NCI-H128 (cell line): ENCODE measurements around the gene UCKL1.

Experiments used
- DNase-seq: peaks from one replicate; lab custom pipeline; 2025; ENCODE audit not compliant: unreplicated experiment; lab: John Stamatoyannopoulos, UW

The UCKL1 gene

DNA sequence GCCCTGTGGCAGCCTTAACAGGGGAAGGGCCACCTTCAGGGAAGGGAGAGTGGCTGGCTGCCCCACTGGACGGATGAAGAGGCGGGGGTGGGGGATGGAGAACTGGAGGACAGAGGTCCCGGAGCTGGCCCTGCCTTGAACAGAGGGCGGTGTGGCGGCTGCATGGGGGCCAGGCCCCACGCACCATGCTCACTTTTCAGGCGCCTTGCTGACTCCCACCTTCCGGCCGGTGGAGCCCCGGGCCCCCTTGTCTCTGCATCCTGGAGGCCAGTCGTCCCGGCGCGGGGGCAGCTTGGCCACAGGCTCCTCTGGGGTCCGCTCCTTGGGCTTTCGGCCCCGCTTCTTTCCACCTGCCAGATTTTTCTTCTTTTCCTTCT lies 3.5 kb upstream of the UCKL1 start:
- DNase-seq, result no peak

DNA sequence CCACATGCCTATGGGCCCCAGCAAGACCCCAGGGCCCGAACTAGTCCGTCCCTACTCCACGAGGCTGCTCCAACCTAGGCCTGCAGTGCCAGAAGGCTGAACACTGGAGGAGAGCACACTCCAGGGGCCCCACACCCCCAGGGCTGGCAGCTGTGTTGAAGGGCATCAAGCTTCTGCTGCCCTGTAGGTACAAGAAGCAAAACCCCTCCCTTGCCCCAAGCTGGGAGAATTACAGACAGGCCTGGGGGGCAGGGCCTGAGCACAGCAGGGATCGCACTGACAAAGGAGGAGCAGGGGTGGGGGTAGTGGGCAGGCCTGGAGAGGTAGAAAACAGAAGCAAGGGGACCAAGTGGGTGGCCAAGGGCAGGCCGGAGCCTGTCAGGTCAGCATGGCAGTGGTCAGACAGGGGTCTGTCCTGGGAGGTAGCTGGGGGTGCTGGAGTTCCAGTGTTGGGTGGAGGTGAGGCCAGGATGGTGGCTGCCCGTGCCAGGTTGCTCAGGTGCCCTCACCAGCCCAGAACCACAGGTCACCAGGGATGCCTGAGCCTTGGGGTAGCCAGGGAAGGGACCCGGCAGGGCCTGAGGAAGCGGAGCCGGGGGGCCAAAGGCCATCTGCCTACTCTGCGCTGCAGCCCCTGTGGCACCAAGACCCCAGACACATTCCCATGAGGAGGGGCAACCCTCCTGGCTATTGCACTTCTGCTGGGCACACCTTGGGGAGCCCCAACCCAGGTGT lies 2.9 kb upstream of the UCKL1 start:
- no peak for DNase-seq

DNA sequence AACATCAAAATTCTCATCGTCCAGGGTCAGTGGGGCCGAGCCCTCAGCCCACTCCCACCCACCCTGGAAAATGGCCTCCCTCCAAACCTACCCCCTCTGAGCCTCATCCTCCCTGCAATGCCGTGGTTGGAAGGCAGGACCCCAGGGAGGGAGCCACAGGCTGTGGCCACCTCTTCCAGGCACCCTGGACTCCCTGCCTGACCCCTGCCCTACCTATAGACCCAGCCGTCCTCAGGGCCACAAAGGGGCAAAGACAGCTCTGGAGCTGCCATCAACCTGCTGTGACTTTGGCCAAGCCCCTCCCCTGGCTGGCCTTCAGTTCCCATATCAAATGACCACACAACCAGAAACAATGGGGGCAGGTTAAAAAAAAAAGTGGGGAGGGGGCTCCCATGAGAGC lies 2.3 kb upstream of the UCKL1 start:
- DNase-seq, result no peak

DNA sequence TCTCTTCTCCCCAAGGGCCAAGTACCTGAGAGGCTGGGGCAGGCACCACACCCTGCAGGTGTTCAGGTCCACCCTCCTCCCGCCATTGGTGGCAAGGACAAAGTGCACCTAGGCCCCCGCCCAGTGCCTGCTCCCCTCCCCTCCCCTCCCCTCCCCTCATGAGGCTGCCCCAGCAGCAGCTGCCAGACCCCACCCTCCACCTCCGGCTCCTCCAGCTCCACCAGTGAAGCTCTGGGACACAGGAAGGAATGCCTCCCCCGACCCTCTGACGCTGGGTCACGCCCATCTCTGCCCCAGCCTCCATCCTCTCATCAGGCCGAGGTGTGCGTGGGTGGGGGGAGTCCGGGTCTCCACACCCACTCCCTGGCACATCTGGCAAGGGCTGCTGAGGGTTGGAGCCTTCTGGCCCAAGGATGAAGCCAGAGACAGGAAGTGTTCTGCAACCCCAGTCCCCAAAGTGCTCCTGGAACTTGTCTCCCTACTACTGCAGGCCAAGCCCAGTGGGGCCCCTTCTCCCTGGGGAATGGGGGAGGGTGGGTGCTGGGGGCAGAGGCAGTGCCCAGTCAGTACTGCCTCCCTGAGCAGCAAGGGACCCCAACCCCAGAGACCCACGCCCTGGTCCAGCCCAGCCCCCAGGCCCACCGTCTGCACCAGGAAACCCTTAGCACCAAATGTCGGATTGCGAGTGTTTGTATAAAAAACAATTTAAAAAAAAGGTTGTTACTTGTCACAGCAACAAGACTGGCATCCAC lies 1.6 kb upstream of the UCKL1 start:
- no peak for DNase-seq

DNA sequence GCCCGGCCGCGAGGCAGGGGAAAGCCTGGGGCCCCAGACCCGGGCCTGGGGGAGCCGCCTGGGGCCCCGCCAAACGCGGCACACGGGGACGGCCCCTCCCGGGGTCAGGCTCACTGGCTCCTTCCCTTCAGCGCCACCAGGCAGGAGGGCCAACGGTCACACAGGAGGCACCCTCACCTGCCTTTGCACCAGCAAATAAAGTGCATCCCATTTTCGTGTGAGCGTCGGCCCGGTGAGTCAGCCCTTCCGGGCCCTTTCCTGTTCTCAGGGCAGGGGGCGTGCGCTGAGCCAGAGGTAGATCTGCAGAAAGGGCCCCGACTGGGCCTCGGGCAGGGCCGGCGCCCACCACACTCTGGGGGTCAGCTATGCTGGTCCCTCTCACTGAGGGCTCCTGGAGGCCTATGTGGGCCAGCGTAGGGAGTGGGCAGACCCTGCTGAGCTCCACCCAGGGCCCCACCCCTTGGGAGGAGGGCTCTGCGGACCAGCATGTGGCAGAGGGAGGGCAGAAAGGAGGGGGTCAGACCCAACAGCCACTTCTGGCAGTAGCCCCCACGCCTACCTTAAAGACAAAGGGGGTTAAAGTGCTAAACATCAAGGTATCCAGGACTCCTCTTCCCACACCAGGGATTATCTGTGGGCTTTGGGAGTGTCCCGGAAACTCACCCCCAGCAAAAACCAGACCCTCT lies 931 bp upstream of the UCKL1 start:
- no peak for DNase-seq

DNA sequence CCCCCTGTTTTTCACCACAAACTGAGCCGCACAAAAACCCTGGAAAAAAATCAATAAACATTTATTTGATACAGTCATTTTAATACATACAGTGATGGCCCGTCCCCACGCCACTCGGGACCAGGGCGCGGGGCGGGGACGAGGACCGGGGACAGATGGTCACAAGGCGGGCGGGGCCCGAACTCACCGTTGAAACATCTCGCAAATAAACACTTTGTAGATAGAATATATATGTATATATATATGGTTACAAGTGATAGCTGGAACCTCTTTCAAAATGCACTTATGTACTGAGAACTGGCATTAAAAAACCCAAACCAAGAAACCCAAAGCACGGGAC lies 418 bp upstream of the UCKL1 start:
- DNase-seq, result no peak

DNA sequence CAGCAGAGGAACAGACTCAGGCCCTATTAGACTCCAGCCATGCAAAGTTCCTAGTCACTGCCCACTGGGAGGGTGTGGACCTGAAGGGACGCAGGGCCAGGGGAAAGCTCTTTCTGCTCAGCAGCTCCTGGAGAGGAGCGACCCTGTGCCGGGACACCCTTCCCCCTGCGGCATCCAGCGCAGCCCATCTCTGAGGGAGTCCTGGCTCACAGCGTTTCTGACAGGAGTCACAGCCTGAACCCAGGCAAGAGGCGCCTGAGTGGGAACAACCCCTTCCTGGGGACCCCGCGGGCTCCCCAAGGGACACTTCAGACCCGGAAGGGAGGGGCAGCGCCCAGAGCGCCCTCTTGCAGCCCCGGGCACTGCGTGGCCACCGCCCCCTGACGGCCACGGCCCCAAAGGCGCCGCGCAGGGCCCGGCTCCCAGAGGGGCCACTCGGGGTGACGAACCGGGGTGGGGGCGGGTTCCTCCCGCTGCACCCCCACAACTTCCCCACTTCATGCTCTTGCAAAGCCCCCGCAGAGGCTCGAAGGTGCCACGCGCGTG lies 862 bp downstream of the UCKL1 start:
- DNase-seq, result no peak

DNA sequence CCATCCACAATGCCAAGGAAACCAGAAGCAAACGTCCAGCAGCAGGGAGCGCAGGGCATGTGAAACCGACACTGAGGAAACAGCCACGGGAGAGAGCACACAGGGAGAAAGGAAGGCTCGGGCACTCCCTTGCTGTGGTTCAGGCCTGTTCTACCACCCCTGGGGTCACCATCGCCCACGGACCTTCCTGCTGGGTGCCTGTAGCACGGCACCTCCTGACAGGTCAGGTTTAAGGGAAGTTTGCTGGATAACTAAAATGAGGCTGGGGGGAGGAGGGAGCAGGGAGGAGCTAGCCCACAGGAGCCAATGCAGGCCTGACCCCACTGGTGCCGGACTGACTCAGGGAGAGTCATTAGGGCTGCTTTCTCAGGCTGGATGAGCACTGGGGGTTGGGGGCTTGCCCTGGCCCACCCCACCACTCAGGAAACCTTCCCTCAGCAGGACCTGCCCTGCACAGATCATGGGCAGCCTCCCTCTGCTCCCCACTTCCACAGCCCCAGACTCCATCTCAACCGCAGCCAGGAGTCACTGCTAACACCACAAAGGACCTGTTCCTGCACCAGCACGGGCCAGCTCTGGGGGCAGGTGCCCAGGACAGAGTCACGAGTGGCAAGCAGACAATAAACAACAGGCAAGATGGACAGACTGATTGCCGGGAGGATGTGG lies 2.3 kb downstream of the UCKL1 start:
- no peak for DNase-seq

DNA sequence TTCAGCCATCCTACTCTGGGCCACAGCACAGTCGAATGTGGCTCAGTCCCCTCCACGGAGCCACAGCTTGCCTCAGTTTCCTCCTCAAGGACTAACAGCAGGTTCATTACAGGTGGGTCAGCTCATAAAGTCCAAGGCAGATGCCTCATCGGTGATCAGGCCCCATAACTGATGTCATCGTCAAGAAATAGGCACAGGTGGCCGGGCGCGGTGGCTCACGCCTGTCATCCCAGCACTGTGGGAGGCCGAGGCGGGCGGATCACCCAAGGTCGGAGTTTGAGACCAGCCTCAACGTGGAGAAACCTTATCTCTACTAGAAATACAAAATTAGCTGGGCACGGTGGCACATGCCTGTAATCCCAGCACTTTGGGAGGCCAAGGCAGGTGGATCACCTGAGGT lies 3.4 kb downstream of the UCKL1 start:
- DNase-seq, result no peak

DNA sequence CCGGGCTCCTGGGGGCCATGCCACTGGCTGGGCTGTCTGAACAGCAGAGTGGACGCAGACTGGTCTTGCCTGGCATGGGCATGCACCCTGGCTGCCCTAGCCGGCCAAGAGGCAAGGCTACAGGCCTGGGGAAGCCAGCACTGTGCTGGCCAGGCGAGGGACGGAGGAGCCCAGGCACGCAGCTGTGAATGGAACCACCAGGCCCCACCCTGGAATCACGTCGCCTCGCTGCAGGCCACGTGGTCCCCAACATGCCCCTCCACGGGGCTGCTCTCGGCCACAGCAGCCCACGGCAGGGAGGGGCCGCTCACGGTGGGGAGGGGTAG lies 4.0 kb downstream of the UCKL1 start:
- DNase-seq, result no peak

DNA sequence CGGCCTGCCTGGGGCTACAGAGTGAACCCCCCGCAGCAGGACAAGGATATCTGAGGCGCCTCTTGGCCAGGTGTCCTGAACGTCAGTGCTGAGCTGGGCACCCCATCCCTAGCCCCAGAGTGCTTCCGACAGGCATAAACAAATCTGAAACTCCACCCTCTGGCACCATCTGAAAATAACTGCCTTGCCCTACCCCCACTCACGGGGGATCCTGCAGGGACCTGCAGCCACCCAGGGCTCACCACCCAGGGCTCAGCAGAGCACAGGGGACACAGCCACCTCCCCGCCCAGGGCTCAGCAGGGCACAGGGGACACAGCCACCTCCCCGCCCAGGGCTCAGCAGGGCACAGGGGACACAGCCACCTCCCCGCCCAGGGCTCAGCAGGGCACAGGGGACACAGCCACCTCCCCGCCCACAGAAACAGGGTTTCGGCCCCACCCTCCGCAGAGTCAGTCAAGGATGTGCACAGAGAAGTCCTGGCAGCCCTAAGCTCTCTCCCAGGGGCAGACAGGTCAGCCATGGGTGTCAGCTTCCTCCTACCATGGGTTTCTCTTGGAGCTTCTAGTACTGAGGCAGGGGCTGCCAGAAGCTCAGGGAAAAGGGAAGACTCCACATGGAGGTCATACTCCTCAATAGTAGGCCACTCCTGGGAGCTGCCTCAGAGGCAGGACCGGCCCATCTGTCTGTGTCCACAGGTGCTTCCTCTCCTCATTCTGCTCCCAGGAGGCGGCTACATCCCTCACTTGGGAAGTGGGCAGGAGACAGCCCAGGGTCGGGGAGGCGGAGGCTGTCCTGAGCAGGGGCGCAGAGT lies 4.6 kb downstream of the UCKL1 start:
- DNase-seq, result no peak

DNA sequence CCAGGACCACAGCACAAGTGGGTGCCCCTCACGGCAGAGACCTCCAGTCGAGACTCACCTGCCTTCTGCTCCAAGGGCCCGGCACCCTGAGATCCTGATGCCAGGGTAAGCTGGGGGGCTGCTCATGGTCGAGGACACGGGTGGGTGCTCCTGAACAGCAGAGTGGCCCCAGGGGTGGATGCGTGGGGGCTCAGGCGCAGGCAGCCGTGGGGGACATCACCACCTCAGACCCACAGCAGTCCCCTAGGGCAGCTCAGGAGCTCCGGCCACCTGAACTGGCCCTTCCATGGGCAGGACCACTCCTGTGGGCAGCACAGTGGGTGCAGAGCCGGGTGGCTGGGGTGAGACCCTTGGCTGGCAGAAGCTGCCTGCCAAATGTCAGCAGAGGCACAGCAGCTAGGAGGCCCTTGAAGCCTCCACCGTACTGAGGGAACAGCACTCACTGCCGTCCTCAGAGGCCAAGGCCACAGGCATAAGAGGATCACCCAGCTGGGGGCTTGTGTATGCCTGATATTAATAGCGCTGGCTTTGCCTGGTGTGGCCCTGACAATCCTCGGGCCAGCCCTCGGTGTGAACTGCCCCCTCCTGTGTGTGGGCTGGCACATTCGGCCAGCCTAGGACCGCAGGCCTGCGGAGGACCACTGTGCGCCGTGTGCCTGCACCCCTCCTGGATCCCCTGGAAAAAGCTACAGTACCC lies 5.4 kb downstream of the UCKL1 start:
- no peak for DNase-seq

DNA sequence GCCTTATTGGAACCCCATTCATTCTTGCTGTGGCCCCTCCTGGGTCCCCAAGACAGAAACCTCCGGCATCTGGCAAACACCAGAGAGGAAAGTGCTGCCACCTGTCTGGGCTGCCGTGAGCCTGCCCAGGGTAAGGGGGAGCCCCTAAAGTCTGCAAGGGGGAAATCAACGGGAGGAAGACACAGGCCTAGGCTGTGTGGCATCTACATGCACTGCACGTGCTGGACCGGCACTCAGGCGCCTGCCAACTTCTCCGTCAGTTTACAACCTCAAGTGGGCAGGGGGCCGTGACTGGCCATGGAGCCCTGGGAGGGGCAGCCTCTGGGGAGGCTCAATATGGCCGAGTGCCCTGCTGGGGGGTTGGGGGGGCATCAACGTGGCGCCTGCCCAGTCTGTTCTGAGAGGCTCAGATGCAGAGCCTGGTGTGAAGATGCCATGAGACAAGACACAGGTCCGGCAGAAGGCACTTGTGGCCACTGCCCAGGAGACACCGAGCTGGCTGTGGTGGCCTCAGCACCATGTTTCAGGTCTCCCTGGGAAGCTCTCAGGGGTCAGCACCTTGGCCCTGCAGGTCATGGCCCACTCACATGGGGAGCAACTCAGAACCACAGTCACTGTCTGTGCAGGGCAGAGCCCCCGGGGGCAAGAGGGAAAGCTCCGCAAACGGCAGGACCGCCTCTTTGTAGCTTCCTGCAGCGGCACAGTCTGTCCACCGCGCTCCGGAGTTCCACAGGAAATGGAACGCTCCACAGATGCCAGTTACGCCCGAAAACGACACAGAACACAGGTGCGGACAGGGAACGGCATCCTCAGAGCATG lies 8.4 kb downstream of the UCKL1 start:
- DNase-seq, result no peak

DNA sequence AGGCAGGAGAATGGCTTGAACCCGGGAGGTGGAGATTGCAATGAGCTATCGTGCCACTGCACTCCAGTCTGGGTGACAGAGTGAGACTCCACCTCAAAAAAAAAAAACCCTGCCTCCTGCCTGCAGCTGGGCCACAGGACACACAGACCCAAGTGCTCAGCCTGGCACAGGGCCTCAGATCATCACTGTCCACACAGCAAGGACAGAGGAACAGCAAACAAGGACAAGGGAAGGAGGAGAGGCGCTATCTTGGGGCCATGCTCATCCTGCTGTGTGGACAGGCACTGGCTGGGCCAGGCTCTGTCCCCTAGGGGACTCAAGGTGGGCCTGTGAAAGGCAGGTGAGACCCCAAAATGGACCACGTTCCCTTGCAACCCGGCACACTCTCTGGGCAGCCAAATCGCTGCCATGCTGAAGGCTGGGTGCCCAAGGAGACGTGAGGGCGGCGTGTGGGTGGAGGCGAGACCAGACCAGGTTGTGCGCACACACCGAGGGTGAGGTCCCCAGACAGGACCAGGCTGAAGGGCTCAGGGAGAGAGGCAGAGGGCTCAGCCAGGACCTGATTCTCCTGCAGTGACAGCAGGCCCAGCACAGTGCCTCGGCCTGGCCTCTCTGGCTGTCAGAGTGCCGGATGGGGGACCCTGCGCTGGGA lies 9.1 kb downstream of the UCKL1 start:
- DNase-seq, result no peak

DNA sequence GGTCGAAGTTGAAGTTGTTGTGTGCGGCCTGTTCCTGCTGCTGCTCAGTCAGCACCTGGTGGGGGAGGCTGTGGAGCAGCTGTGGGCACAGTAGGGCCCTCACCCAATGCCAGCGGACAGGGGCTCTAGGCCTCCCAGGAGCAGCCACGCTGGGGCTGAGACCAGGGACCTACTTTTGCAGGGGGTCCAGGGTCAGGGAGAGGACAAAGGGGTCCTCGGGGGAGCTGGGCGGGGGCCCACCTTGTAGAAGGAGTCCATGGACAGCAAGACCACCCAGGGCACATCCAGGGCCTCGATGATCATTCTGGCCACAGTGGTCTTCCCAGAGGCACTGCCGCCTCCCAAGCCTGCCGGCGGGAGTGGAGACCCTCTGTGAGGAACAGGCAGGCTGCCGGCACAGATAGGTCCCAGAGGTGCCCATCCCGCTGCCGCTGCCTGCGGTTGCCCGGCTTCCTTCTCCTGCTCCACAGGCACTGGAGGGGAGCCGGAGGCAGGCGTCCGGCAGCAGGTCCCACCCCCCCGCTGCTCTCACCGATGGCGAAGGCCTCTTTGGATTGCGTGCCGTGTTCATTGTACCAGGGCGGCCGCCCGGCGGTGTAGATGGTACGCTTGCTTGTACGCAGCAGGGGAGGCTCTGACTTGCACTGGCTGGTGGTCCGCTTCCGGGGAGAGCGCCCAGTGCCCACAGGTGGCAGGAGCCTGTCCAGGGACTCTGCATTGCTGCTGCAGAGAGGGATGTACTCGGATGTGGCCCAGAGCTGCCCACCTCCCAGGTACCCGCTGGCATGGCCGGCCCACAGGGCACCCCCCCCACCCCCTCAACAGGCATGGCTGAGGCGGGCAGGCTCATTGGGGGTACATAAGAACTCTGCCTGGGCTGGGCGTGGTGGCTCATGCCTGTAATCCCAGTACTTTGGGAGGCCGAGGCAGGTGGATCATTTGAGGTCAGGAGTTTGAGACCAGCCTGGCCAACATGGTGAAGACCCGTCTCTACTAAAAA lies 10.0 kb downstream of the UCKL1 start:
- DNase-seq, result no peak

DNA sequence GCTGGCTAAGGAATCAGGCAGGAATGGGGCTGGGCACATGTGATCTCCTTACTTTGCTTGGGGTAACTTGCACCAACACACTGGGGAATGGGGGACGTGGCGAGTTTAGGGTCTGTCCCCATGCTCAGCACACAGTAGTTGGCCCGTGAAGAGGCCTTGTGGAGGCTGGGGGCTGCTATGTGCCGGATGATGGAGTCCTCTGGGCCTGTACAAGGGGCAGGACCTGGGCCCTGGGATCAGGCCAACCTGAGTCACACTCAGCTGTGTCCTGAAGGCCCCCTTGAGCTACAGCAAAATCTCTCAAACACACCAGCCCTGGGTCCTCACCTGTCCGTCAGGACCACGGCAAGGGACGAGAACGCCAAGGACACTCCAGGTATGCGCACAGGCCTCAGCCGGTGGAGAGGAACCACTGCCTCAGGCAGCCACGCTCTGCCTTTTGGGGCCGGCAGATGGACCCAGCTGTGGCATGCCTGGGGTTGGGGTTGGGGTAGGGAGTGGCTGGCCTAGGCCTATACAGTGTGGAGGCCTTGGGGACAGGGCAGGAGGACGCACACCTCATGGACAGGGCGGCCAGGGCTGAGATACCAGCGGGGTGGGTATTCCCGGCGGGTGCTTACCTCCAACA lies 11.1 kb downstream of the UCKL1 start:
- no peak for DNase-seq
